Stomach (tissue), 4 donors: ENCODE results near the gene CST4.

ENCODE experiments used
- POLR2A ChIP-seq, 4 donors: fragments of 450-650 bp; IDR thresholded peaks; one replicate each; pipeline ENCODE4 v1.6.1; 2016; ENCODE audit warnings: antibody characterized with exemption in 4 of 4, control low read depth in 2 of 4, mild to moderate bottlenecking in 1 of 4, moderate library complexity in 1 of 4
- TF ChIP-seq, protein P1 (sequence below), 7 experiments: fragments of 450-650 bp in 4 of 7; fragments of 200-600 bp in 3 of 7; sonication (generic) in 3 of 7; IDR thresholded peaks; one replicate each; pipeline ENCODE4 v1.5.1; 2016 to 2019; ENCODE audit warnings: antibody characterized with exemption in 7 of 7, control low read depth in 2 of 7, mild to moderate bottlenecking in 1 of 7

DNA sequence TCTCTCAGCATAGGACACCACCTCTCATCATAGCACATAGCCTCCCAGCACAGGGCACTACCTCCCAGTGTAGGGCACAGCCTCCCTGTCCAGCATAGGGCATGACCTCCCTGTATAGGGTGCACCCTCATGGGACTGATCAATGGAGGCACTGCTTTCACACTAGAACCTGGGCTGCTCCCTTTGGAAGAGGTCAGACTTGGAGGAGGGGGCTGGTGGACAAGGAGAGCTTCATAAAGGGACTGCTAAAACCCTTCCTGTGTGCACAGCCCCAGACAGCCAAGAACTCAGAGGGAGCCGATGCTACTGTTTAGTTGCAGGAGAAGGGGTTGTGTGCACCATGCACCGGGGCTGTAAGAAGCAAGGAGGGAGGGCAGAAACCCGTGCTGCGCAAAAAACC lies 21.9 kb upstream of the CST4 start:
- TF ChIP-seq, protein P1, sequence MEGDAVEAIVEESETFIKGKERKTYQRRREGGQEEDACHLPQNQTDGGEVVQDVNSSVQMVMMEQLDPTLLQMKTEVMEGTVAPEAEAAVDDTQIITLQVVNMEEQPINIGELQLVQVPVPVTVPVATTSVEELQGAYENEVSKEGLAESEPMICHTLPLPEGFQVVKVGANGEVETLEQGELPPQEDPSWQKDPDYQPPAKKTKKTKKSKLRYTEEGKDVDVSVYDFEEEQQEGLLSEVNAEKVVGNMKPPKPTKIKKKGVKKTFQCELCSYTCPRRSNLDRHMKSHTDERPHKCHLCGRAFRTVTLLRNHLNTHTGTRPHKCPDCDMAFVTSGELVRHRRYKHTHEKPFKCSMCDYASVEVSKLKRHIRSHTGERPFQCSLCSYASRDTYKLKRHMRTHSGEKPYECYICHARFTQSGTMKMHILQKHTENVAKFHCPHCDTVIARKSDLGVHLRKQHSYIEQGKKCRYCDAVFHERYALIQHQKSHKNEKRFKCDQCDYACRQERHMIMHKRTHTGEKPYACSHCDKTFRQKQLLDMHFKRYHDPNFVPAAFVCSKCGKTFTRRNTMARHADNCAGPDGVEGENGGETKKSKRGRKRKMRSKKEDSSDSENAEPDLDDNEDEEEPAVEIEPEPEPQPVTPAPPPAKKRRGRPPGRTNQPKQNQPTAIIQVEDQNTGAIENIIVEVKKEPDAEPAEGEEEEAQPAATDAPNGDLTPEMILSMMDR (IDR thresholded peaks at IDR 0.05): no peak
- no peak for TF ChIP-seq POLR2A (IDR thresholded peaks at IDR 0.05)
